Transverse colon (tissue), 3 donors: Measurements from ENCODE around the gene HACD1.

Source experiments
- EP300 ChIP-seq: sonication (generic); formaldehyde crosslinking; IDR thresholded peaks from one replicate; pipeline ENCODE4 v1.6.1; 2017; ENCODE audit warnings: antibody characterized with exemption, low read depth
- TF ChIP-seq, protein P1 (sequence below), 5 experiments: fragments of 200-600 bp in 3 of 5; fragments of 450-650 bp in 2 of 5; sonication (generic) in 3 of 5; IDR thresholded peaks; 1 replicate in 2 of 5; 2 replicates in 3 of 5; pipeline ENCODE4 v1.5.1; 2016 to 2017; ENCODE audit warnings: antibody characterized with exemption in 5 of 5, inconsistent platforms in 3 of 5, mild to moderate bottlenecking in 2 of 5, moderate library complexity in 1 of 5

DNA sequence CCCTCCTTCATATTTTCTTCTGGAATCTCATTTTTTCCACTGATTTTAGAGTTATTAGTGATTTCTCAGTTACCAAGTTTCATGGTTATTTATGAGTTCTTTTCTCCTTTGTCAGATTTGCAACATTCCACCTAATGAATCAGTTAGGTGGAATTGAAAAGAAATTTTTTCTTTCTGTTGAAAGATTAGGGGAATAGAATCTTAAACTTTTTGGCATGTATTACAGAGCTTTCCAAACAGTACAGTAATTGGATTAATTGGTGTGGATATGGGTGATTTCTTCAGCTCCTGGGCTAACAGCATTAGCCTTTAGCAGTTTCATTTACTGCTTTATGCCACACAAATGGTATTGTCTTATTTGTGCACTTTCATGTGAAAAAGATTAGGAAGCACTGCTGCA lies 43.7 kb upstream of the HACD1 start:
- TF ChIP-seq, protein P1, sequence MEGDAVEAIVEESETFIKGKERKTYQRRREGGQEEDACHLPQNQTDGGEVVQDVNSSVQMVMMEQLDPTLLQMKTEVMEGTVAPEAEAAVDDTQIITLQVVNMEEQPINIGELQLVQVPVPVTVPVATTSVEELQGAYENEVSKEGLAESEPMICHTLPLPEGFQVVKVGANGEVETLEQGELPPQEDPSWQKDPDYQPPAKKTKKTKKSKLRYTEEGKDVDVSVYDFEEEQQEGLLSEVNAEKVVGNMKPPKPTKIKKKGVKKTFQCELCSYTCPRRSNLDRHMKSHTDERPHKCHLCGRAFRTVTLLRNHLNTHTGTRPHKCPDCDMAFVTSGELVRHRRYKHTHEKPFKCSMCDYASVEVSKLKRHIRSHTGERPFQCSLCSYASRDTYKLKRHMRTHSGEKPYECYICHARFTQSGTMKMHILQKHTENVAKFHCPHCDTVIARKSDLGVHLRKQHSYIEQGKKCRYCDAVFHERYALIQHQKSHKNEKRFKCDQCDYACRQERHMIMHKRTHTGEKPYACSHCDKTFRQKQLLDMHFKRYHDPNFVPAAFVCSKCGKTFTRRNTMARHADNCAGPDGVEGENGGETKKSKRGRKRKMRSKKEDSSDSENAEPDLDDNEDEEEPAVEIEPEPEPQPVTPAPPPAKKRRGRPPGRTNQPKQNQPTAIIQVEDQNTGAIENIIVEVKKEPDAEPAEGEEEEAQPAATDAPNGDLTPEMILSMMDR (IDR thresholded peaks at IDR 0.05): no peak
- TF ChIP-seq EP300: no peak
